OCI-LY1 (cell line): ENCODE data around the gene TMEM119.

ENCODE experiments used
- H2AFZ ChIP-seq: fragments of 200-600 bp; sonication (generic), shearing (Covaris generic); 2 replicates; pipeline ENCODE4 v1.6.0; 2014; ENCODE audit warnings: antibody characterized with exemption, mild to moderate bottlenecking, low read length
- H3F3A ChIP-seq: fragments of 200-600 bp; sonication (generic), shearing (Covaris generic); 2 replicates; pipeline ENCODE4 v1.6.0; 2014; ENCODE audit warnings: mild to moderate bottlenecking, antibody characterized with exemption, low read length, moderate library complexity; ENCODE audit not compliant: insufficient read depth
- H3K27ac ChIP-seq: fragments of 200-600 bp; sonication (generic); 2 replicates; pipeline ENCODE4 v1.5.1; 2014; ENCODE audit warnings: low read length, mixed run types, mild to moderate bottlenecking, low read depth; ENCODE audit not compliant: poor library complexity, severe bottlenecking
- H3K27me3 ChIP-seq: fragments of 200-600 bp; sonication (generic); 2 replicates; pipeline ENCODE4 v1.6.0; 2014; ENCODE audit warnings: antibody characterized with exemption, mild to moderate bottlenecking, low read length, moderate library complexity; ENCODE audit not compliant: insufficient read depth
- H3K36me3 ChIP-seq: fragments of 200-600 bp; sonication (generic); 2 replicates; pipeline ENCODE4 v1.6.1; 2014; ENCODE audit warnings: mild to moderate bottlenecking, antibody characterized with exemption, low read length, moderate library complexity, mixed read lengths; ENCODE audit not compliant: insufficient read depth
- H3K4me1 ChIP-seq: fragments of 200-600 bp; sonication (generic); 2 replicates; pipeline ENCODE4 v1.5.1; 2014; ENCODE audit warnings: mild to moderate bottlenecking, low read length, moderate library complexity; ENCODE audit not compliant: insufficient read depth, severe bottlenecking
- H3K4me2 ChIP-seq: fragments of 200-600 bp; sonication (generic), shearing (Covaris generic); 2 replicates; pipeline ENCODE4 v1.6.1; 2014; ENCODE audit warnings: low read length
- H3K4me3 ChIP-seq: fragments of 200-600 bp; sonication (generic); 2 replicates; pipeline ENCODE4 v1.5.1; 2014; ENCODE audit warnings: low read length, low read depth, mild to moderate bottlenecking, mixed read lengths; ENCODE audit not compliant: poor library complexity, severe bottlenecking
- H3K79me2 ChIP-seq: fragments of 200-600 bp; shearing (Covaris generic); 2 replicates; pipeline ENCODE4 v1.6.1; 2016; ENCODE audit warnings: mixed run types, low read length, mixed read lengths; ENCODE audit not compliant: insufficient read depth
- H3K9ac ChIP-seq: fragments of 200-600 bp; sonication (generic), shearing (Covaris generic); 2 replicates; pipeline ENCODE4 v1.6.1; 2014; ENCODE audit warnings: mild to moderate bottlenecking, low read length, mixed read lengths
- H3K9me2 ChIP-seq: fragments of 200-600 bp; sonication (generic), shearing (Covaris generic); 2 replicates; pipeline ENCODE4 v1.6.1; 2014; ENCODE audit warnings: low read depth, mild to moderate bottlenecking, low read length, mixed read lengths
- H3K9me3 ChIP-seq: fragments of 200-600 bp; shearing (Covaris generic); 2 replicates; pipeline ENCODE4 v1.6.1; 2014; ENCODE audit warnings: low read length, mixed read lengths
- H4K20me1 ChIP-seq: fragments of 200-600 bp; sonication (generic), shearing (Covaris generic); 2 replicates; pipeline ENCODE4 v1.6.0; 2016; ENCODE audit warnings: mild to moderate bottlenecking, low read length; ENCODE audit not compliant: insufficient read depth
- EZH2 ChIP-seq: fragments of 200-600 bp; sonication (generic), shearing (Covaris generic); IDR thresholded peaks from 2 replicates; pipeline ENCODE4 v1.8.0; 2017; ENCODE audit warnings: borderline replicate concordance, mixed run types, mild to moderate bottlenecking, antibody characterized with exemption, low read length, moderate library complexity, mixed read lengths
- TF ChIP-seq, protein P1 (sequence below): fragments of 200-600 bp; sonication (generic), shearing (Covaris generic); IDR thresholded peaks from 2 replicates; pipeline ENCODE4 v1.5.1; 2017; ENCODE audit warnings: mild to moderate bottlenecking, antibody characterized with exemption, low read length, moderate library complexity, mixed read lengths

TMEM119 gene

DNA sequence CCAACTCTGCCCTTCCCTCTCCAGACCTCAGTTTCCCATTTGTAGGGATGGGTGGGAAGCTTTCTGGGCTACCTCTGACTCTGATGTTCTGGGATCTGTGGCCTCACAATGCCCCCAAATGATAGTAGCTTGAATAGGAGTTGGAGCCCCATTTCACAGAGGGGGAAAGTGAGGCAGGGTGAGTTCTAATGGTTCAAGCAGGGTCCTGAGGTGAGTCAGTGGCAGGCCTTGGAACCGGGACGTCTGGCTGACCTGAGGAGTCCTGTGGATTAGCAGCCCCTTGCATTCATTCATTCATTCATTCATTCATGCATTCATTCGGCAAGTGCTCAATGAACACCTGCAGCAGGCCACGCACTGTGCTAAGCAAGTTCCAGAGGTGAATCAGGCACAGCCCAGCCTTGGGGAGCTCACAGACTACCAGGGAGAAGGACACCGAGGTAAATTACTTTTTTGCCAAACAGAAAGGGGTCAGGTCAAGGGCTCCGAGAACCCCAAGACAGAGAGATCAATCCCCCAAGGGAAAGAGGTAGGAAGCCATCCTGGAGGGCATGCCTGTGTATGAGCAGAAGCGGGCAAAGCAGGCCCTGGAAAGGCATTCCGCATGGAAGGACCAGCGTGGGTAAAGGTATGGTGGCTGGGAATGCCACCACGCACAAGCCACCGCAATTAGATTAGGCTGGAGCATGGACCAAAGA, 818 bp upstream of the TMEM119 start:
- no peaks in the 10 kb centered on the region for H3K4me1 ChIP-seq
- no peaks in the 10 kb centered on the region for H3K27me3 ChIP-seq
- H4K20me1 ChIP-seq = no peaks in the 10 kb centered on the region
- H2AFZ ChIP-seq = no peak overlapping the region
- H3K9me2 ChIP-seq = no peaks in the 10 kb centered on the region
- H3K9me3 ChIP-seq = no peaks in the 10 kb centered on the region
- H3K9ac ChIP-seq = no peak overlapping the region
- H3K79me2 ChIP-seq = no peaks in the 10 kb centered on the region
- no peak overlapping the region for H3K27ac ChIP-seq
- no peaks in the 10 kb centered on the region for H3K36me3 ChIP-seq
- no peak overlapping the region for H3K4me2 ChIP-seq
- no peaks in the 10 kb centered on the region for H3F3A ChIP-seq
- no peak overlapping the region for H3K4me3 ChIP-seq
- TF ChIP-seq, protein P1, sequence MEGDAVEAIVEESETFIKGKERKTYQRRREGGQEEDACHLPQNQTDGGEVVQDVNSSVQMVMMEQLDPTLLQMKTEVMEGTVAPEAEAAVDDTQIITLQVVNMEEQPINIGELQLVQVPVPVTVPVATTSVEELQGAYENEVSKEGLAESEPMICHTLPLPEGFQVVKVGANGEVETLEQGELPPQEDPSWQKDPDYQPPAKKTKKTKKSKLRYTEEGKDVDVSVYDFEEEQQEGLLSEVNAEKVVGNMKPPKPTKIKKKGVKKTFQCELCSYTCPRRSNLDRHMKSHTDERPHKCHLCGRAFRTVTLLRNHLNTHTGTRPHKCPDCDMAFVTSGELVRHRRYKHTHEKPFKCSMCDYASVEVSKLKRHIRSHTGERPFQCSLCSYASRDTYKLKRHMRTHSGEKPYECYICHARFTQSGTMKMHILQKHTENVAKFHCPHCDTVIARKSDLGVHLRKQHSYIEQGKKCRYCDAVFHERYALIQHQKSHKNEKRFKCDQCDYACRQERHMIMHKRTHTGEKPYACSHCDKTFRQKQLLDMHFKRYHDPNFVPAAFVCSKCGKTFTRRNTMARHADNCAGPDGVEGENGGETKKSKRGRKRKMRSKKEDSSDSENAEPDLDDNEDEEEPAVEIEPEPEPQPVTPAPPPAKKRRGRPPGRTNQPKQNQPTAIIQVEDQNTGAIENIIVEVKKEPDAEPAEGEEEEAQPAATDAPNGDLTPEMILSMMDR = no peak
- TF ChIP-seq EZH2 = no peak

DNA sequence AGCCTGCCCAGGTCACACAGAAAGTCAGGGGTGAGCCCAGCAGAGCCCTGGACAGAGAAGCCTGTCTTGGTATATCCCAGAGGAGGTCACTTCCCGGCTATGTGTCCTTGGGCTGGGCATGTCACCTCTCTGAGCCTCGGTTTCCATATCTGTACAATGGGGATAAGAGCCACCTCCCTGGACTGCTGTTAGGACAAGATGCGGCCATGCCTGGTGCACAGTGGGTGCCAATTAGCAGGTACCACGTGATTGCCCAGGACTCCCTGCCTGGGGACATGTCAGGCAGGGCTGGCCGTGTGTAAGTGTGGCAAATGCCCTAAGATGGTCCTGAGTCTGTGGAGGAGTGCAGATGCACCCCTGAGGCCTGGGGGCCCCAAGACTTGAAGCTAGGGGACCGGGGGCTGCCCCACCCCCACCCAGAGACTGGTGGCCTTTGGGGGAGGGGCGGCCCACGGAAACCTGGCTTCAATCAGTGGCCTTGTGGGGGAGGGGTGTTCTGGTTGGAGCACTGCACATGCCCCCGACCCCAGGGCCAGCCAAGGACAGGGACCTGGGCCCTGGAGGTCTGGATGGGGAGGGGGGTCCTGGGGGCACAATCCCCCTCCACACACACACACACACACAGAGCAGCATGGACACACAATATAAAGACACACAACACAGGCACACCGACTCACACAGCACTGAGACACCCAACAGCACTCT, 878 bp downstream of the TMEM119 start:
- no peaks in the 10 kb centered on the region for H3K79me2 ChIP-seq
- no peak overlapping the region for H2AFZ ChIP-seq
- H3K9me3 ChIP-seq = no peaks in the 10 kb centered on the region
- no peak overlapping the region for H3K27ac ChIP-seq
- no peak overlapping the region for H3K4me3 ChIP-seq
- no peaks in the 10 kb centered on the region for H3K4me1 ChIP-seq
- no peaks in the 10 kb centered on the region for H4K20me1 ChIP-seq
- H3K27me3 ChIP-seq = no peaks in the 10 kb centered on the region
- no peaks in the 10 kb centered on the region for H3F3A ChIP-seq
- no peaks in the 10 kb centered on the region for H3K36me3 ChIP-seq
- no peaks in the 10 kb centered on the region for H3K9me2 ChIP-seq
- H3K9ac ChIP-seq = no peak overlapping the region
- TF ChIP-seq, protein P1 = no peak
- TF ChIP-seq EZH2 = no peak
- H3K4me2 ChIP-seq = no peak overlapping the region

DNA sequence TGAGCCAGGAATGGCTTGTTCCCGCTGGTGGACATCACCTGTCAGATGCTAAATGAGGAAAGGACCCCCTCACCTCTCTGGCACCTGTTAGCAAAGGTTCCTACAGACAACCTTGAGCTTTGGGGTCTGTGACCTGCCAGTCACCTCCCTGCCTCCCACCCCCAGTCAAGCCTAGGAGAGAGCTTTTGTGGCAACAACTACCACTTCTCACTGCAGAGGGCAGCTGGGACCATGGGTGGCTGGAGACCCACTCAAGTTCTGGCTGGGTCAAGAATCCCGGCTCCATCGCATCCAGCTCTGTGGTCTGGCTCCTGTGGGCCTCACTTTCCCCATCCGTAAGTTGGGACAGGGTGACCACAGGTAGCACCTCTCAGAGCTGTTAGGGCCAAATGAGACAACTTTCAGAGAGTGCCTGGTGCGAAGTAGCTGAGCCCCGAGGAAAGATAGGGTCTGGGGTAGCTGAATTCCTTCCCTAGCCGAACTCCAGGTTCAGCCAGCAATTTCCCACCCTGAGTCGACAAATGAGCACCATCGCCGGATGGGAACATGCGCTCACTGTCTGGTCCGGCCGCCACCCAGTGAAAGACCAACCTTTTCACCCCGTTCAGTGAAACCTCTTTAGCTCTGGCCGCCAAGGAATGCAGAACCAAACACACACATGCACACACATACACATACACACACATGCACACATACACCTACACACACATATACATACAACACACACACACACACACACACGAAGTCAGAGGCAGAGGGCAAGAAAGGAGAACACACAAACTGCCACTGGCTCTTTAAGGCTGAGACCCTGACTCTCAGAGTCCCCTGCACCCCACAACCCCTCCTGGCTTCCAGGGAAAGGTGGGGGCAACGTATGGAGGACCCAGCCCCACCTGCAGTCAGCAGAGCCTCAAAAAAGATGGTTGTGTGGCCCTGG, 1.9 kb downstream of the TMEM119 start:
- TF ChIP-seq, protein P1 = no peak
- no peak for TF ChIP-seq EZH2
- H2AFZ ChIP-seq = no peak overlapping the region
- H3K9me3 ChIP-seq = no peaks in the 10 kb centered on the region
- H3K36me3 ChIP-seq = no peaks in the 10 kb centered on the region
- H3K27ac ChIP-seq = no peak overlapping the region
- no peaks in the 10 kb centered on the region for H3K4me1 ChIP-seq
- H3K9ac ChIP-seq = no peak overlapping the region
- no peak overlapping the region for H3K4me2 ChIP-seq
- H3K4me3 ChIP-seq = no peak overlapping the region
- H3K9me2 ChIP-seq = no peaks in the 10 kb centered on the region
- no peaks in the 10 kb centered on the region for H3F3A ChIP-seq
- no peaks in the 10 kb centered on the region for H3K27me3 ChIP-seq
- H4K20me1 ChIP-seq = no peaks in the 10 kb centered on the region
- no peaks in the 10 kb centered on the region for H3K79me2 ChIP-seq
